AG04450 (cell line): ENCODE data around the gene CEMP1. TPM values are rescaled to one million over a fixed set of nuclear protein-coding genes. Genes with fewer than 3 reads are reported as not detected.
"Not testable (repeated sequence)": the region's sequence is repeated elsewhere in the genome, so short reads cannot be mapped to it uniquely, and the experiment has no call there.

Experiments used
- CTCF ChIA-PET: fragments of 300-600, 350-600 bp; formaldehyde crosslinking; extraction: SDS; loops from one replicate; lab custom pipeline; 2022; ENCODE audit warnings: antibody characterized with exemption, inconsistent platforms; lab: Charles Lee
- POLR2A ChIA-PET: fragments of 350-600 bp; formaldehyde crosslinking; extraction: SDS; loops from one replicate; lab custom pipeline; 2021; ENCODE audit warnings: antibody characterized with exemption, inconsistent platforms; lab: Yijun Ruan, JAX
- DNase-seq: peaks from one replicate; pipeline ENCODE4 v3.0.0-alpha.2; 2011; ENCODE audit warnings: low read depth, low spot score
- H3K27ac ChIP-seq: one replicate; pipeline ENCODE4 v1.5.1; 2012; ENCODE audit warnings: low read depth, low read length, control low read depth
- H3K27me3 ChIP-seq: one replicate; pipeline ENCODE4 v1.6.0; 2012; ENCODE audit warnings: low read length; ENCODE audit not compliant: control insufficient read depth, insufficient read depth
- H3K4me3 ChIP-seq: 2 replicates; pipeline ENCODE4 v1.5.1; 2011; ENCODE audit warnings: mild to moderate bottlenecking, low read depth, low read length, control low read depth
- H3K9me3 ChIP-seq: 2 replicates; pipeline ENCODE4 v1.5.1; 2012; ENCODE audit warnings: low read length; ENCODE audit not compliant: control insufficient read depth, insufficient read depth
- CTCF ChIP-seq: IDR thresholded peaks from 2 replicates; pipeline ENCODE4 v1.5.1; 2011; ENCODE audit warnings: low read depth, low read length, control low read depth, inconsistent platforms
- polyA plus RNA-seq: library from polyadenylated mRNA; depleted of rRNA; stranded (reverse); fragments of >200 nt; gene quantifications from 2 replicates; pipeline ENCODE4 v1.2.3, GENCODE V29; 2011

The CEMP1 gene
- polyA plus RNA-seq, 1 experiment = not detected

GRCh38 chr16:2560798-2561133, 29.6 kb upstream of the CEMP1 start:
- H3K9me3 ChIP-seq, POLR2A ChIA-PET, H3K4me3 ChIP-seq, H3K27me3 ChIP-seq, H3K27ac ChIP-seq, DNase-seq, CTCF ChIA-PET: not testable (repeated sequence)
- TF ChIP-seq CTCF = peak; percentile 33; the same call in 1 of the 2 replicates

- CTCF ChIA-PET, POLR2A ChIA-PET, H3K4me3 ChIP-seq, H3K27ac ChIP-seq, H3K9me3 ChIP-seq, H3K27me3 ChIP-seq, DNase-seq: not testable (repeated sequence)
Measured at GRCh38 chr16:2560131-2560797, 29.1 kb upstream of the CEMP1 start.

GRCh38 chr16:2557150-2557549, 25.9 kb upstream of the CEMP1 start:
- H3K27ac ChIP-seq, H3K9me3 ChIP-seq, H3K27me3 ChIP-seq, POLR2A ChIA-PET, DNase-seq, H3K4me3 ChIP-seq, CTCF ChIA-PET: not testable (repeated sequence)

- DNase-seq, H3K27me3 ChIP-seq, H3K9me3 ChIP-seq, H3K4me3 ChIP-seq, CTCF ChIA-PET, H3K27ac ChIP-seq, POLR2A ChIA-PET: not testable (repeated sequence)
Measured at GRCh38 chr16:2554709-2555425, 23.7 kb upstream of the CEMP1 start.

- H3K27ac ChIP-seq, DNase-seq, H3K4me3 ChIP-seq, H3K27me3 ChIP-seq, H3K9me3 ChIP-seq: not testable (repeated sequence)
- POLR2A ChIA-PET = interaction anchor here (0.7 kb wide), 1 partner anchor 1539 kb away, joined by 4 read pairs; no protein-coding TSS in a partner anchor
- CTCF ChIA-PET = interaction anchor here (0.7 kb wide), 2 partner anchors 148 to 1492 kb away, joined by 3 to 5 read pairs; no protein-coding TSS in a partner anchor
Measured at GRCh38 chr16:2551420-2551889, 20.2 kb upstream of the CEMP1 start.

GRCh38 chr16:2550283-2550878, 19.2 kb upstream of the CEMP1 start:
- POLR2A ChIA-PET, DNase-seq, H3K27me3 ChIP-seq, H3K27ac ChIP-seq, H3K9me3 ChIP-seq, H3K4me3 ChIP-seq, CTCF ChIA-PET: not testable (repeated sequence)

GRCh38 chr16:2543771-2544170, 12.6 kb upstream of the CEMP1 start:
- H3K9me3 ChIP-seq, CTCF ChIA-PET, H3K4me3 ChIP-seq, H3K27ac ChIP-seq, H3K27me3 ChIP-seq, DNase-seq: not testable (repeated sequence)
- POLR2A ChIA-PET = interaction anchor here (0.6 to 0.7 kb wide), 2 partner anchors 42 to 59 kb away, joined by 3 to 4 read pairs; no protein-coding TSS in a partner anchor

GRCh38 chr16:2541409-2541808, 10.2 kb upstream of the CEMP1 start:
- POLR2A ChIA-PET, H3K9me3 ChIP-seq, CTCF ChIA-PET, DNase-seq, H3K4me3 ChIP-seq, H3K27ac ChIP-seq, H3K27me3 ChIP-seq: not testable (repeated sequence)

- DNase-seq, H3K27me3 ChIP-seq, H3K9me3 ChIP-seq, CTCF ChIA-PET, H3K27ac ChIP-seq, H3K4me3 ChIP-seq, POLR2A ChIA-PET: not testable (repeated sequence)
Measured at GRCh38 chr16:2540912-2541311, 9.7 kb upstream of the CEMP1 start.
